PFSK-1 (cell line): Measurements from ENCODE around the gene ULK1.

ENCODE experiments used
- POLR2AphosphoS5 ChIP-seq: IDR thresholded peaks from 2 replicates; pipeline ENCODE4 v1.6.1; 2012; ENCODE audit warnings: low read depth, mild to moderate bottlenecking, control low read depth, low read length, moderate library complexity
- SIN3A ChIP-seq: IDR thresholded peaks from 2 replicates; pipeline ENCODE4 v1.6.1; 2012; ENCODE audit warnings: mild to moderate bottlenecking, low read length, moderate library complexity, borderline replicate concordance; ENCODE audit not compliant: insufficient read depth
- TAF1 ChIP-seq: IDR thresholded peaks from 2 replicates; pipeline ENCODE4 v1.6.1; 2012; ENCODE audit warnings: low read length, control low read depth, borderline replicate concordance; ENCODE audit not compliant: insufficient read depth

DNA sequence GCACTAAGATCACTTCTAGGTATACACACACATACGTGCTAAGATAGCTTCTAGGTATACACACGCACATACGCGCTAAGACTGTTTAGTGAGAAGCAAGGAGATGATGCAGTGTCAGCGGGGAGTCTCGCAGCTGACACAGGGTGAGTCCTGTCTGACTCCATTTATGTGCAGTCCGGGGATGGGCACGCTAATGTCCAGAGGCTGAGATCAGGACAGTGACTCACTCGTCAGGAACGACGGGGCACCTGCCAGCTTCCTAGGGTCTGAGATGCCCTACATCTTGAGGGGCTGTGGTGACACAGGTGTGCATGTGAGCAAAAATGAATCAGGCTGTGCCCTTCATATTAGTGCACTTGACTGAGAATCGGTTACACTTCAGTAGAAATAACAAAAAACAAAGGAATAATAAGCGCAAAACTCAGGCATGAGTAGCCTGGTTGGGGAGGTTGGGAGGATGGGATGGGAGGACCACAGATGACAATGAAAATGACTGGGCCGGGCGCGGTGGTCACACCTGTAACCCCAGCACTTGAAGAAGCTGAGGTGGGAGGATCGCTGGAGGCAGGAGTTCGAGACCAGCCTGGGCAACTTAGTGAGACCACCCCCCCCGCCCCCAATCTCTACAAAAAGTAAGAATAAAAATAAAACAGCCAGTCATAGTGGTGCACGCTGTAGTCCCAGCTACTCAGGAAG is 29.1 kb upstream of the ULK1 start:
- no peak for TF ChIP-seq SIN3A
- no peak for TF ChIP-seq POLR2AphosphoS5
- TF ChIP-seq TAF1: no peak
